Activated gamma-delta T cell (primary cell): Measurements from ENCODE around the gene SEC31B.

Experiments
- DNase-seq: peaks from one replicate; lab custom pipeline; 2025; lab: John Stamatoyannopoulos, UW

Gene SEC31B

DNA sequence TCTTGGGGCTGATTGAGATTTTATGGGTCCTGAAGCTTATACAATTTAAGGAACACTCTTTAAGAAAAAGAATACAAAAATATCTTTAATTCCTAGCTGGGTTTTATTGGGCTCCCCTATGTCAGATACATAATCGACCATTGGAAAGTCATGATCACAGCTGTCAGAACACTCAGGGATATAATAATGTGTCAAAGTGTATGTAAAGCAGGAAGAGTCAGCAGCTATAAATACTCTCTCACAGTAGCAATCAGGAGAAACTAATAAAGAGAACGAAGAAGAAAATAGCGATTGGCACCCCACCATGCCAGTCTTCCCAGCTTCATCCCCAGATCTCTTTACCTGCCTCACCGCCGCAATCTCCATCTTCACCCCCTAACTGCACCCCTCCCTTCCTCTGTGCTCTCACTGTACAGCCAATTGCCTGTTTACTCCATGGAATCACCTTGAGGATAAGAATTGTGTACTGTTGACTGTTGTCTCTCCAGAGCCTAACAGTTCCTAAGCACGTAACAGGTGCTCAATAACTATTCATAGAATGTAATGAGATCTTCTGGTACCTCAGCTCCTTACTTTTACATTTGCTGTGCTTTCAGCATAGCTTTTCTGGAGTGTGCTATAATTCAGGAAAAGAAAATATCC, 80.9 kb downstream of the SEC31B start:
- no peak for DNase-seq
